GM23338 (cell line): Measurements from ENCODE around the gene PPFIBP2. TPM values are rescaled to one million over a fixed set of nuclear protein-coding genes. Genes with fewer than 3 reads are reported as not detected.

ENCODE experiments used
- ATAC-seq: fragments of 200-7000 bp; cut with Tn5 transposase; 3 replicates; pipeline ENCODE4 v1.9.1; 2020
- DNase-seq: peaks from one replicate; pipeline ENCODE4 v3.0.0-alpha.2; 2015; ENCODE audit warnings: low spot score
- H2AFZ ChIP-seq: fragments of 200-600 bp; sonication (generic); 2 replicates; pipeline ENCODE4 v1.8.0; 2016; ENCODE audit warnings: antibody characterized with exemption, mild to moderate bottlenecking, moderate library complexity
- H3F3A ChIP-seq: fragments of 200-600 bp; sonication (generic); replicated peaks from 2 replicates; pipeline ENCODE4 v1.8.0; 2017; ENCODE audit warnings: antibody characterized with exemption, mixed run types, low read depth
- H3K27ac ChIP-seq: fragments of 200-600 bp; sonication (generic); 2 replicates; pipeline ENCODE4 v1.6.1; 2016; ENCODE audit warnings: low read depth
- H3K27me3 ChIP-seq: fragments of 200-600 bp; sonication (generic); 2 replicates; pipeline ENCODE4 v1.8.0; 2016; ENCODE audit warnings: mild to moderate bottlenecking, mixed run types, moderate library complexity; ENCODE audit not compliant: insufficient read depth
- H3K36me3 ChIP-seq: fragments of 200-600 bp; sonication (generic); 2 replicates; pipeline ENCODE4 v1.8.0; 2016; ENCODE audit warnings: mild to moderate bottlenecking; ENCODE audit not compliant: insufficient read depth
- H3K4me1 ChIP-seq: fragments of 200-600 bp; sonication (generic); 2 replicates; pipeline ENCODE4 v1.8.0; 2016; ENCODE audit warnings: mild to moderate bottlenecking, moderate library complexity; ENCODE audit not compliant: insufficient read depth
- H3K4me2 ChIP-seq: fragments of 200-600 bp; sonication (generic); 2 replicates; pipeline ENCODE4 v1.7.1; 2017; ENCODE audit warnings: mixed run types
- H3K4me3 ChIP-seq: fragments of 200-600 bp; sonication (generic); 2 replicates; pipeline ENCODE4 v1.6.1; 2016; ENCODE audit warnings: mixed run types
- H3K79me2 ChIP-seq: fragments of 200-600 bp; sonication (generic); replicated peaks from 2 replicates; pipeline ENCODE4 v1.8.0; 2017; ENCODE audit warnings: mild to moderate bottlenecking; ENCODE audit not compliant: insufficient read depth
- H3K9me2 ChIP-seq: fragments of 200-600 bp; sonication (generic); 2 replicates; pipeline ENCODE4 v1.8.0; 2017; ENCODE audit not compliant: insufficient read depth
- H4K20me1 ChIP-seq: fragments of 200-600 bp; sonication (generic); replicated peaks from 2 replicates; pipeline ENCODE4 v1.8.0; 2017; ENCODE audit warnings: mild to moderate bottlenecking; ENCODE audit not compliant: insufficient read depth
- H3K27ac Mint-ChIP-seq: 2 replicates; pipeline ENCODE4 v1.8.0; 2020; ENCODE audit warnings: inconsistent platforms, mild to moderate bottlenecking, moderate library complexity, mixed read lengths
- H3K27me3 Mint-ChIP-seq: 3 replicates; pipeline ENCODE4 v1.8.0; 2022; ENCODE audit warnings: low read depth, mild to moderate bottlenecking, moderate library complexity, mixed read lengths, inconsistent platforms; ENCODE audit not compliant: insufficient read depth, poor library complexity
- H3K36me3 Mint-ChIP-seq: 3 replicates; pipeline ENCODE4 v1.8.0; 2021; ENCODE audit warnings: low read depth, mild to moderate bottlenecking, inconsistent platforms, moderate library complexity, mixed read lengths
- H3K4me1 Mint-ChIP-seq: 3 replicates; pipeline ENCODE4 v1.8.0; 2020; ENCODE audit warnings: mild to moderate bottlenecking, inconsistent platforms, mixed read lengths
- H3K4me3 Mint-ChIP-seq: 3 replicates; pipeline ENCODE4 v1.8.0; 2021; ENCODE audit warnings: moderate library complexity, mild to moderate bottlenecking, inconsistent platforms, mixed read lengths
- H3K9me3 Mint-ChIP-seq: 3 replicates; pipeline ENCODE4 v1.8.0; 2020; ENCODE audit warnings: moderate library complexity, mild to moderate bottlenecking, inconsistent platforms, mixed read lengths
- EZH2 ChIP-seq: fragments of 200-600 bp; sonication (generic); IDR thresholded peaks from one replicate; pipeline ENCODE4 v1.8.0; 2017; ENCODE audit warnings: antibody characterized with exemption, mild to moderate bottlenecking, low read depth; ENCODE audit not compliant: unreplicated experiment
- EZH2phosphoT487 ChIP-seq: fragments of 200-600 bp; sonication (generic); IDR thresholded peaks from one replicate; pipeline ENCODE4 v1.8.1; 2018; ENCODE audit warnings: antibody characterized with exemption; ENCODE audit not compliant: unreplicated experiment
- NANOG ChIP-seq: IDR thresholded peaks from 2 replicates; pipeline ENCODE4 v1.6.1; 2016; ENCODE audit warnings: antibody characterized with exemption, borderline replicate concordance
- POLR2AphosphoS5 ChIP-seq: IDR thresholded peaks from 2 replicates; pipeline ENCODE4 v1.6.1; 2016; ENCODE audit warnings: antibody characterized with exemption, low read depth
- REST ChIP-seq: IDR thresholded peaks from one replicate; pipeline ENCODE4 v1.6.1; 2018; ENCODE audit warnings: antibody characterized with exemption; ENCODE audit not compliant: unreplicated experiment
- ZNF331 ChIP-seq: fragments of 250-450 bp; sonication (Bioruptor Pico); IDR thresholded peaks from 2 replicates; pipeline ENCODE4 v1.5.0; 2020; ENCODE audit warnings: low read depth, mild to moderate bottlenecking, moderate library complexity
- polyA plus RNA-seq: library from polyadenylated mRNA; unstranded; fragments of >200 nt; fragmentation: Nextera tagmentation; extraction: Ambion mirVana; gene quantifications from 2 replicates; pipeline ENCODE4 v1.2.1, GENCODE V29; 2016
- total RNA-seq: library from RNA; depleted of rRNA; stranded (reverse); fragments of >200 nt; shearing (Covaris generic); gene quantifications from 2 replicates; pipeline ENCODE4 v1.2.3, GENCODE V29; 2014
- TF ChIP-seq, protein P1 (sequence below), 2 experiments: fragments of 200-600 bp in 1 of 2; sonication (generic) in 1 of 2; conservative IDR thresholded peaks; 2 replicates each; pipeline versions ENCODE4 v1.5.1 to v1.6.1; 2016 to 2017; ENCODE audit warnings: antibody characterized with exemption in 2 of 2, low read depth in 2 of 2, mild to moderate bottlenecking in 2 of 2, moderate library complexity in 1 of 2
- TF ChIP-seq, protein P2 (sequence below): IDR thresholded peaks from 2 replicates; pipeline ENCODE4 v1.6.1; 2016; ENCODE audit warnings: antibody characterized with exemption

The PPFIBP2 gene
- total and polyA plus RNA-seq, 2 experiments from 2014 or later: 7.1 to 14.8 TPM

GRCh38 chr11:7512525-7513233 is 1.1 kb upstream of the PPFIBP2 start:
- H2AFZ ChIP-seq: peak overlapping the region; percentile 99
- ATAC-seq: peak; percentile 8
- no peaks in the 10 kb centered on the region for H3K36me3 ChIP-seq
- H3K79me2 ChIP-seq: no peaks in the 10 kb centered on the region
- H3K27ac ChIP-seq: peak overlapping the region; percentile 80; the same call in 1 of the 2 replicates
- Mint-ChIP-seq H3K36me3 (no peaks in the 10 kb centered on the region), H3K27ac (no peak overlapping the region), H3K4me3 (peak overlapping the region; percentile 85), H3K4me1 (peaks cover 28% of the 10 kb centered on the region), H3K9me3 (no peaks in the 10 kb centered on the region), H3K27me3 (peaks cover 10% of the 10 kb centered on the region)
- H3K9me2 ChIP-seq: no peaks in the 10 kb centered on the region
- no peaks in the 10 kb centered on the region for H4K20me1 ChIP-seq
- TF ChIP-seq EZH2 (no peak), ZNF331 (CRISPR knock-in tag) (no peak), REST (no peak), NANOG (no peak), EZH2phosphoT487 (no peak), POLR2AphosphoS5 (no peak)
- TF ChIP-seq, protein P1, sequence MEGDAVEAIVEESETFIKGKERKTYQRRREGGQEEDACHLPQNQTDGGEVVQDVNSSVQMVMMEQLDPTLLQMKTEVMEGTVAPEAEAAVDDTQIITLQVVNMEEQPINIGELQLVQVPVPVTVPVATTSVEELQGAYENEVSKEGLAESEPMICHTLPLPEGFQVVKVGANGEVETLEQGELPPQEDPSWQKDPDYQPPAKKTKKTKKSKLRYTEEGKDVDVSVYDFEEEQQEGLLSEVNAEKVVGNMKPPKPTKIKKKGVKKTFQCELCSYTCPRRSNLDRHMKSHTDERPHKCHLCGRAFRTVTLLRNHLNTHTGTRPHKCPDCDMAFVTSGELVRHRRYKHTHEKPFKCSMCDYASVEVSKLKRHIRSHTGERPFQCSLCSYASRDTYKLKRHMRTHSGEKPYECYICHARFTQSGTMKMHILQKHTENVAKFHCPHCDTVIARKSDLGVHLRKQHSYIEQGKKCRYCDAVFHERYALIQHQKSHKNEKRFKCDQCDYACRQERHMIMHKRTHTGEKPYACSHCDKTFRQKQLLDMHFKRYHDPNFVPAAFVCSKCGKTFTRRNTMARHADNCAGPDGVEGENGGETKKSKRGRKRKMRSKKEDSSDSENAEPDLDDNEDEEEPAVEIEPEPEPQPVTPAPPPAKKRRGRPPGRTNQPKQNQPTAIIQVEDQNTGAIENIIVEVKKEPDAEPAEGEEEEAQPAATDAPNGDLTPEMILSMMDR (conservative IDR thresholded peaks at IDR 0.05; ENCODE audit: low read depth in 2 of 2): no peak
- TF ChIP-seq, protein P2, sequence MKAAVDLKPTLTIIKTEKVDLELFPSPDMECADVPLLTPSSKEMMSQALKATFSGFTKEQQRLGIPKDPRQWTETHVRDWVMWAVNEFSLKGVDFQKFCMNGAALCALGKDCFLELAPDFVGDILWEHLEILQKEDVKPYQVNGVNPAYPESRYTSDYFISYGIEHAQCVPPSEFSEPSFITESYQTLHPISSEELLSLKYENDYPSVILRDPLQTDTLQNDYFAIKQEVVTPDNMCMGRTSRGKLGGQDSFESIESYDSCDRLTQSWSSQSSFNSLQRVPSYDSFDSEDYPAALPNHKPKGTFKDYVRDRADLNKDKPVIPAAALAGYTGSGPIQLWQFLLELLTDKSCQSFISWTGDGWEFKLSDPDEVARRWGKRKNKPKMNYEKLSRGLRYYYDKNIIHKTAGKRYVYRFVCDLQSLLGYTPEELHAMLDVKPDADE: no peak
- peaks cover 30% of the 10 kb centered on the region; the same call in 1 of the 2 replicates for H3K4me1 ChIP-seq
- H3K4me3 ChIP-seq: peak overlapping the region; percentile 86
- H3F3A ChIP-seq: peaks cover 11% of the 10 kb centered on the region; the same call in 1 of the 2 replicates
- peak overlapping the region; percentile 93 for H3K4me2 ChIP-seq
- peak; percentile 10 for DNase-seq
- peaks cover 23% of the 10 kb centered on the region for H3K27me3 ChIP-seq
